IPS-18c (cell line): ENCODE measurements around the gene EFEMP1.

Experiments used
- H3K4me3 ChIP-seq: 2 replicates; pipeline ENCODE4 v1.7.0; 2013; ENCODE audit warnings: low read depth, mild to moderate bottlenecking, low read length, moderate library complexity; ENCODE audit not compliant: insufficient read depth
- H3K9me3 ChIP-seq: one replicate; pipeline ENCODE4 v1.6.1; 2013; ENCODE audit warnings: mild to moderate bottlenecking, low read length, moderate library complexity; ENCODE audit not compliant: control insufficient read depth, insufficient read depth

Gene EFEMP1

DNA sequence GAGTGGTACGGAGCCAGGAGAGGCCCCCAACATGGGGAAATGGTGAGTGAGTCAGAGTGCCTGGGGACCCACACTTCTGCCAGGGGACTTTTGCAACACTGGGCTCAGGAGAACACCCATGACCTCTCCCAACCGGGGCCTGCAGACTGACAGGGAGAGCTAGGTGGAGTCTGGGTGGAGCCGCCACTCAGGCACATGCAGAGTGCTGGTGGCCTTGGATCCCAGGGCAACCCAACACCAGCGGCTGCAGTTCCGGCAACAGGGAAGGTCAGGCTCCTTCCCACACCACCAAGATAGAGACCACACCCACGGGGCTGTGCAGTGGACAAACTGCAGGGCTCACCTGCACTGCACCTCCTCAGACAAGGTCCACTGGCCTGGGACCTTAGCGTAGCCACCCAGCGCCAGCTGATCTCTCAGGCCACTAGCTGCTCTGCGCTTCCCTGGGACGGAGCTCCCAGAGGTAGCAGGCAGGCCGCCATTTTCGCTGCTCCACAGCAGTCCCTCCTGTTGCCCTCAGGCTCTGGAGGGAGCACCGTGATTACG lies 99.0 kb downstream of the EFEMP1 start:
- Histone ChIP-seq H3K4me3 (no peak overlapping the region), H3K9me3 (no peaks in the 10 kb centered on the region)
